MM.1S (cell line): Measurements from ENCODE around the gene LRRC26.

ENCODE experiments used
- DNase-seq: peaks from one replicate; pipeline ENCODE4 v3.0.0-alpha.2; 2015
- H2AFZ ChIP-seq: fragments of 300-600 bp; sonication (generic); 2 replicates; pipeline ENCODE4 v1.6.0; 2016; ENCODE audit warnings: antibody characterized with exemption, low read length
- H3F3A ChIP-seq: fragments of 300-600 bp; sonication (generic); 2 replicates; pipeline ENCODE4 v1.6.1; 2016; ENCODE audit warnings: mild to moderate bottlenecking, antibody characterized with exemption, low read length, moderate library complexity, mixed read lengths; ENCODE audit not compliant: insufficient read depth
- H3K27ac ChIP-seq: fragments of 300-600 bp; sonication (generic); 2 replicates; pipeline ENCODE4 v1.5.1; 2016; ENCODE audit warnings: mild to moderate bottlenecking, low read length
- H3K27me3 ChIP-seq: fragments of 300-600 bp; sonication (generic); replicated peaks from 2 replicates; pipeline ENCODE4 v1.6.0; 2016; ENCODE audit warnings: low read length; ENCODE audit not compliant: insufficient read depth
- H3K36me3 ChIP-seq: fragments of 300-600 bp; sonication (generic); replicated peaks from 2 replicates; pipeline ENCODE4 v1.6.1; 2016; ENCODE audit warnings: mild to moderate bottlenecking, low read length, mixed read lengths; ENCODE audit not compliant: insufficient read depth
- H3K4me1 ChIP-seq: fragments of 300-600 bp; sonication (generic); 2 replicates; pipeline ENCODE4 v1.6.1; 2016; ENCODE audit warnings: low read length, mixed read lengths
- H3K4me2 ChIP-seq: fragments of 300-600 bp; sonication (generic); 2 replicates; pipeline ENCODE4 v1.6.0; 2016; ENCODE audit warnings: low read depth, low read length
- H3K4me3 ChIP-seq: fragments of 300-600 bp; sonication (generic); 2 replicates; pipeline ENCODE4 v1.5.1; 2016; ENCODE audit warnings: low read length, mixed read lengths
- H3K79me2 ChIP-seq: fragments of 300-600 bp; sonication (generic); 2 replicates; pipeline ENCODE4 v1.6.1; 2016; ENCODE audit warnings: mixed run types, low read length, mixed read lengths
- H3K9ac ChIP-seq: fragments of 300-600 bp; sonication (generic); 2 replicates; pipeline ENCODE4 v1.6.1; 2016; ENCODE audit warnings: low read length, mixed read lengths
- H3K9me2 ChIP-seq: fragments of 300-600 bp; sonication (generic); replicated peaks from 2 replicates; pipeline ENCODE4 v1.6.1; 2016; ENCODE audit warnings: mild to moderate bottlenecking, low read length, mixed read lengths; ENCODE audit not compliant: insufficient read depth
- H3K9me3 ChIP-seq: fragments of 300-600 bp; sonication (generic); replicated peaks from 2 replicates; pipeline ENCODE4 v1.6.1; 2016; ENCODE audit warnings: mild to moderate bottlenecking, low read length, mixed read lengths; ENCODE audit not compliant: insufficient read depth
- H4K20me1 ChIP-seq: fragments of 300-600 bp; sonication (generic); 2 replicates; pipeline ENCODE4 v1.6.1; 2016; ENCODE audit warnings: mild to moderate bottlenecking, low read length, moderate library complexity, mixed read lengths; ENCODE audit not compliant: insufficient read depth
- EZH2 ChIP-seq: fragments of 300-600 bp; sonication (generic); optimal IDR thresholded peaks from 2 replicates; pipeline ENCODE3; 2017; ENCODE audit warnings: low read depth, mild to moderate bottlenecking, antibody characterized with exemption, low read length, mixed read lengths
- EZH2phosphoT487 ChIP-seq: fragments of 300-600 bp; sonication (generic); IDR thresholded peaks from 2 replicates; pipeline ENCODE4 v1.6.1; 2018; ENCODE audit warnings: antibody characterized with exemption, low read length
- TF ChIP-seq, protein P1 (sequence below): fragments of 300-600 bp; sonication (generic); IDR thresholded peaks from 2 replicates; pipeline ENCODE4 v1.5.1; 2016; ENCODE audit warnings: antibody characterized with exemption, low read length, mixed read lengths

Gene LRRC26

DNA sequence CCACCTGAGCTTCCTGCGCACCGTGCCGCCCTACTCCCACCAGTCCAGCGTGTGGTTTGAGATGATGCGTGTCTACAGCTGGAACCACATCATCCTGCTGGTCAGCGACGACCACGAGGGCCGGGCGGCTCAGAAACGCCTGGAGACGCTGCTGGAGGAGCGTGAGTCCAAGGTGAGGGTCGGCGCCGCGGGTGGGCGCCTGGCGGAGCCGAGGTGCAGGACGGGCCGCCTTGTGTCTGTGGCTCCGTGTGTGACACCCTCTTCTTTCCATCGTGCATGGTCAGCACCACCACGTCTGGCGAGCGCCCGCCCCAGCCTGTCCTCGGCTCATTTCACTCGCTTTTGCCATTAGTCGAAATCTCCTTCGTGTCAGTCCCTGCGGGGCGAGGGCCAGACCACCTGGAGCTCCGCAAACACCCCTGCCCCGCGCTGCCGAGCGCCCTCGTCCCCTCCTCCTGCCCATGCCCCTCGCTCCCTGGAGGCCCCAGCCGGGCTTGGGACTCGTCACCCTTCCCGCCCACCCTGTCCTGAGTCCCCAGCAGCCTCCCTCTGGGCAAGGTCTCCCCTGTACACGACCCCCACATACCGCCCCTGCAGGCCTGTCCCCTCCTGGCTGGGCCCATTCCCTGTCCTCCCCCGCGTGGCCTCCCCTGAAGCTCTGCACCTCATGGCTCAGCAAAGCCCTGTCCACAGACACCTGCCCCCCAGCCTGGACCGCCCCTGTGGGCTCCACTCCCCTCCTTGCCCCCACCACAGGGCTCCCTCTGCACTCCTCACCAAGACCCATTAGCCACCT, 23.9 kb downstream of the LRRC26 start:
- Histone ChIP-seq H3K9me3 (no peaks in the 10 kb centered on the region), H3K4me2 (no peak overlapping the region), H3K27ac (no peak overlapping the region), H3F3A (peaks cover 9% of the 10 kb centered on the region; the same call in 1 of the 2 replicates), H3K27me3 (peaks cover 46% of the 10 kb centered on the region), H3K9me2 (no peaks in the 10 kb centered on the region), H3K36me3 (no peaks in the 10 kb centered on the region), H4K20me1 (no peaks in the 10 kb centered on the region), H3K4me1 (no peaks in the 10 kb centered on the region), H3K4me3 (no peak overlapping the region), H3K79me2 (no peaks in the 10 kb centered on the region), H3K9ac (no peak overlapping the region), H2AFZ (no peak overlapping the region)
- TF ChIP-seq, protein P1, sequence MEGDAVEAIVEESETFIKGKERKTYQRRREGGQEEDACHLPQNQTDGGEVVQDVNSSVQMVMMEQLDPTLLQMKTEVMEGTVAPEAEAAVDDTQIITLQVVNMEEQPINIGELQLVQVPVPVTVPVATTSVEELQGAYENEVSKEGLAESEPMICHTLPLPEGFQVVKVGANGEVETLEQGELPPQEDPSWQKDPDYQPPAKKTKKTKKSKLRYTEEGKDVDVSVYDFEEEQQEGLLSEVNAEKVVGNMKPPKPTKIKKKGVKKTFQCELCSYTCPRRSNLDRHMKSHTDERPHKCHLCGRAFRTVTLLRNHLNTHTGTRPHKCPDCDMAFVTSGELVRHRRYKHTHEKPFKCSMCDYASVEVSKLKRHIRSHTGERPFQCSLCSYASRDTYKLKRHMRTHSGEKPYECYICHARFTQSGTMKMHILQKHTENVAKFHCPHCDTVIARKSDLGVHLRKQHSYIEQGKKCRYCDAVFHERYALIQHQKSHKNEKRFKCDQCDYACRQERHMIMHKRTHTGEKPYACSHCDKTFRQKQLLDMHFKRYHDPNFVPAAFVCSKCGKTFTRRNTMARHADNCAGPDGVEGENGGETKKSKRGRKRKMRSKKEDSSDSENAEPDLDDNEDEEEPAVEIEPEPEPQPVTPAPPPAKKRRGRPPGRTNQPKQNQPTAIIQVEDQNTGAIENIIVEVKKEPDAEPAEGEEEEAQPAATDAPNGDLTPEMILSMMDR: no peak
- TF ChIP-seq EZH2phosphoT487 (no peak), EZH2 (no peak)
- DNase-seq: no peak

DNA sequence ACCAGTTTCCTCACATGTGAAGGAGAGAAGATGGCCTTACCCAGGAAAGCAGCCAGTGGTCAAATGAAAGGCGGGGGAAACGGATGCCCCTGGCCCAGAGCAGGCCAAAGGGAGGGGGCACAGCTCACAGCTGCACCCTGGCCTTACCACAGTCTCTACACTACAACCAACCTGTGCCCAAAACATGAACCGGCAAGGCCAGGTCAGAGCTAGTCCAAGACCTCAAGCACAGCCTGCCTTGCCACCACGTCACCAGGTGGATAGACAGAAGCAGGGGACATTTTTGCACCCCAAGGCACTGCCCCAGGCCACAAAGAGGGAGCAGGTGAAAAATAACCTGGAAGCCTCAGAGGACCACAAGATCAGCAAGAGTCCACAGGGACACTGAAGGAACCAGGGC, 26.4 kb downstream of the LRRC26 start:
- no peaks in the 10 kb centered on the region for H4K20me1 ChIP-seq
- peaks cover 64% of the 10 kb centered on the region for H3K27me3 ChIP-seq
- no peak for TF ChIP-seq EZH2phosphoT487
- TF ChIP-seq, protein P1: no peak
- TF ChIP-seq EZH2: no peak
- no peaks in the 10 kb centered on the region for H3K9me2 ChIP-seq
- no peaks in the 10 kb centered on the region for H3K79me2 ChIP-seq
- H3F3A ChIP-seq: no peaks in the 10 kb centered on the region
- H3K9ac ChIP-seq: no peak overlapping the region
- H3K36me3 ChIP-seq: no peaks in the 10 kb centered on the region
- H3K4me3 ChIP-seq: no peak overlapping the region
- no peaks in the 10 kb centered on the region for H3K4me1 ChIP-seq
- no peak overlapping the region for H3K27ac ChIP-seq
- H3K4me2 ChIP-seq: no peak overlapping the region
- DNase-seq: no peak
- no peak overlapping the region for H2AFZ ChIP-seq
- no peaks in the 10 kb centered on the region for H3K9me3 ChIP-seq

DNA sequence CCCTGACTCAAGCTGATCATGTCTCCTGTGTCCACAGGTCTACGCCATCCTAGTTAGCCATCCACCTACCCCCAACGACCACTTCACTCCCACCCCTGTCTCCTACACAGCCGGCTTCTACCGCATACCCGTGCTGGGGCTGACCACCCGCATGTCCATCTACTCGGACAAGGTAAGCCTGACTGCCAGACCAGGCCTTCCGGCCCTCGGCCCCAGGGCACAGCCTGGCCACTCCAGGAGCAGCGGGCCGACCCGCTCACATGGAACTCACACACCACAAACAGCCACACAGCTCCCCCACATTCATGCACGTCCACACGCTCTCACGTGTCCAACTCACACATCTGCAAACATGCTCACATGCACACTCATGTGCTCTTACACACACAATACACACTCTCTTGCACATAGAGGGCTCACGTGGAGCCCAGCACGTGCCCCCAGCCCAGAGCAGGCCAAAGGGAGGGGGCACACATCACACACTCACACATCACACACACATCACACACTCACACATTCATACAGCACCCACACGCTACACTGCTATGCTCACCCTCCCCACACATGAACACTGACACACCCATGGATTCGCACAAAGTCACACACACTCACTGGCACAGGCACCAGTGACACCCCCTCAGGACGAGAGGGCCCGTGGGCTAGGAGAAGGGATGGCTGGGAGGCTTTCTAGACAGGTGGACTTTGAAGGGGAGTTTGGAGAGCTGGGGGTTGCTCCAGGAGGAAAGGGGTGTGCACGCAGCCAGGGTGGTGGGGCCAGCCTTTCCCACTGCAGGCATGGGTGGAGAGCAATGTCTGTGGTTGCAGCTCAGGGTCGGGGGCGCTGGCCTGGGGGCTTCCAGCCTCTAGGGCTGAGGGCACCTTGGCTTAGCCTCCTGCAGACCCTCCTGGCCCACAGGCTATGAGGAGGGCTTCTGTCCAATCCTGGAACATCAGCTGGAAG, 27.6 kb downstream of the LRRC26 start:
- Histone ChIP-seq H4K20me1 (no peaks in the 10 kb centered on the region), H3K27me3 (peaks cover 71% of the 10 kb centered on the region)

More for the DNA sequence above, 27.6 kb downstream of the LRRC26 start:
- Histone ChIP-seq H3K36me3 (no peaks in the 10 kb centered on the region), H3K9me2 (no peaks in the 10 kb centered on the region), H3K79me2 (no peaks in the 10 kb centered on the region), H3K27ac (no peak overlapping the region), H3K4me2 (no peak overlapping the region), H3K9ac (no peak overlapping the region), H2AFZ (no peak overlapping the region), H3K9me3 (no peaks in the 10 kb centered on the region), H3K4me1 (no peaks in the 10 kb centered on the region), H3K4me3 (no peak overlapping the region), H3F3A (no peaks in the 10 kb centered on the region)
- DNase-seq: no peak
- no peak for TF ChIP-seq EZH2
